HUES48 (cell line): Measurements from ENCODE around the gene DPP9.

Source experiments
- H3K27ac ChIP-seq: one replicate; pipeline ENCODE4 v1.7.0; 2013; ENCODE audit warnings: low read depth, low read length, inconsistent platforms
- H3K27me3 ChIP-seq: 2 replicates; pipeline ENCODE4 v1.6.1; 2013; ENCODE audit warnings: mild to moderate bottlenecking, low read length; ENCODE audit not compliant: control insufficient read depth, insufficient read depth
- H3K36me3 ChIP-seq: 2 replicates; pipeline ENCODE4 v1.6.1; 2013; ENCODE audit warnings: low read length; ENCODE audit not compliant: control insufficient read depth, insufficient read depth
- H3K4me1 ChIP-seq: 2 replicates; pipeline ENCODE4 v1.6.1; 2013; ENCODE audit warnings: mild to moderate bottlenecking, low read length; ENCODE audit not compliant: control insufficient read depth, insufficient read depth
- H3K4me3 ChIP-seq: 2 replicates; pipeline ENCODE4 v1.5.1; 2013; ENCODE audit warnings: mild to moderate bottlenecking, low read depth, low read length
- H3K9ac ChIP-seq: 2 replicates; pipeline ENCODE4 v1.6.1; 2013; ENCODE audit warnings: mild to moderate bottlenecking, low read depth, low read length, moderate library complexity
- H3K9me3 ChIP-seq: 2 replicates; pipeline ENCODE4 v1.6.1; 2013; ENCODE audit warnings: low read length; ENCODE audit not compliant: control insufficient read depth, insufficient read depth

Gene DPP9

DNA sequence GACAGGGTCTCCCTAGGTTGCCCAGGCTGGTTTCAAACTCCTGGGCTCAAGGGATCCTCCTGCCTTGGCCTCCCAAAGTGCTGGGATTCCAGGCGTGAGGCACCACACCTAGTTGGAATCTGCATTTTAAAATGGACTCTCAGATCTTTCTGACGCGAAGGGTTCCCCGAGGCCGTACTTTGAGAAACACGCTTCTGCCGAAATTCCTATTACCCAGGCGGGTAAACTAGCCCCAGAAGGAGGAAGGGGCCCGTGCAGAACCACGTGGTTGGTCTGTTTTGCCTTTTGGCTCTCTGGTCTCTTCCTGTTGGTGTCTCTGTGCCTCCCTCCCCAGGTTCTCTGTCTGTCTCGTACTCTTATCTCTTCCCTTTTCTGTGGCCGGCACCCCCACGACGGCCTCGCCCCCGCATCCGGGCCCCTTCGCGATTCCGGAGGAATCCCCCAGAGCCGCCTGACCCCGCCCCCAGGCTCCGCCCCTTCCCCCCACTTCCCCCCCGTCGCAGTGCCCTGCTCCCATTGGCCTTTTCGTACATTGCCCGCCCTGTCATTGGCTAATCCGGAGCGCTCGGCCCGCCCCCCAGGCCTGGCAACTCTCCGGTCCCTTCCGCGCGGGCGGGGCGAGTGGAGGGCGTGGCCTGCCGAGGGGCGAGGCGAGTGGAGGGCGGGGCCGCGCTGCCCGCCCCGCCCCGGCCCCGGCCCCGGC lies 84.7 kb downstream of the DPP9 start, which contains the start of gene TNFAIP8L1:
Gene TNFAIP8L1 (plus strand): TSS at position 689 of the 703 bp plus-strand sequence. CDS start 12,354 bp downstream, outside the sequence.
- H3K9ac ChIP-seq = peak within 1 kb of the TSS; percentile 4; the same call in 1 of the 2 replicates
- peak within 1 kb of the TSS; percentile 69 for H3K27ac ChIP-seq
- H3K4me1 ChIP-seq = 0 out of 2 replicates have a peak, but pooled peaks cover 2% of the 10 kb centered on the region
- no peaks in the 10 kb centered on the region for H3K36me3 ChIP-seq
- H3K27me3 ChIP-seq = peaks cover 13% of the 10 kb centered on the region
- no peaks in the 10 kb centered on the region for H3K9me3 ChIP-seq
- H3K4me3 ChIP-seq = peak within 1 kb of the TSS; percentile 75

DNA sequence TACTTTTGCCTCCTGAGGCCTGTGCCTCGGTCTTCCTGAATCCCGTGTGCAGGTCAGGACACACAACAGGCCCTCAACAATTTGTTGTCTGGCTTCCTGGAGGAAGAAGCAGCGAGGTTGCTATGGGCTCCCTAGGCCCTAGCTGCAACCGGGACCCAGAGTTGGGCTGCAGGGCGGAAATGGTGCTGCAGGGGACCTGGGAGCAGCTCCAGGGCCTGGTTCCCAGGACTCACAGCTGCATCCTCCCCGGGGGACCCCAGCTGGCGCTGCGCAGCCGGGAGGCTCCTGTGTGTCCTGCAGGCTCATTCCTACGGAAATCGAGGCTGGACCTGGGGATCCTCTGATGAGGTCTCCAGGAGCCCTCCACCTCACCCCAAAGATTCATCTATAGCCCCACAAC lies 85.3 kb downstream of the DPP9 start:
- Histone ChIP-seq H3K36me3 (no peaks in the 10 kb centered on the region), H3K27me3 (peaks cover 13% of the 10 kb centered on the region), H3K27ac (no peak overlapping the region), H3K4me3 (no peak overlapping the region), H3K9me3 (no peaks in the 10 kb centered on the region), H3K9ac (no peak overlapping the region), H3K4me1 (0 out of 2 replicates have a peak, but pooled peaks cover 2% of the 10 kb centered on the region)

DNA sequence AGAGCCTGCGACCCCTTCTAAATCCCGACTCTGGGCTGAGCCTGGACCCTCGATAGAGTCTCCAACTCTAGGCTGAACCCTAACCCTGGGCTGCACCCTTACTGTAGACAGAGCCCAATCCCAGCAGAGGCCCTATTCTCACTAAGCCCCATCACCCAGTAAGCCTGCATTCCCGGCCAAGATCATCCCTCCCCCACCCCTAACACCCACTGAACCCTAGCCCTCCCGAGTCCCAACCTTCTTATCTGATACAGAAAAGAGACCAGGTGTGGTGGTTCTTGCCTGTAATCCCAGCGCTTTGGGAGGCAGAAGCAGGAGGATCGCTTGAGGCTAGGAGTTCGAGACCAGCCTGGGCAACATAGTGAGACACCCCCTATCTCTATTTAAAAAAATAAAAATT lies 86.9 kb downstream of the DPP9 start:
- peaks cover 13% of the 10 kb centered on the region for H3K27me3 ChIP-seq
- H3K9ac ChIP-seq = no peak overlapping the region
- no peaks in the 10 kb centered on the region for H3K9me3 ChIP-seq
- no peak overlapping the region for H3K27ac ChIP-seq
- H3K4me1 ChIP-seq = 0 out of 2 replicates have a peak, but pooled peaks cover 2% of the 10 kb centered on the region
- H3K36me3 ChIP-seq = no peaks in the 10 kb centered on the region
- peak overlapping the region; percentile 54 for H3K4me3 ChIP-seq

DNA sequence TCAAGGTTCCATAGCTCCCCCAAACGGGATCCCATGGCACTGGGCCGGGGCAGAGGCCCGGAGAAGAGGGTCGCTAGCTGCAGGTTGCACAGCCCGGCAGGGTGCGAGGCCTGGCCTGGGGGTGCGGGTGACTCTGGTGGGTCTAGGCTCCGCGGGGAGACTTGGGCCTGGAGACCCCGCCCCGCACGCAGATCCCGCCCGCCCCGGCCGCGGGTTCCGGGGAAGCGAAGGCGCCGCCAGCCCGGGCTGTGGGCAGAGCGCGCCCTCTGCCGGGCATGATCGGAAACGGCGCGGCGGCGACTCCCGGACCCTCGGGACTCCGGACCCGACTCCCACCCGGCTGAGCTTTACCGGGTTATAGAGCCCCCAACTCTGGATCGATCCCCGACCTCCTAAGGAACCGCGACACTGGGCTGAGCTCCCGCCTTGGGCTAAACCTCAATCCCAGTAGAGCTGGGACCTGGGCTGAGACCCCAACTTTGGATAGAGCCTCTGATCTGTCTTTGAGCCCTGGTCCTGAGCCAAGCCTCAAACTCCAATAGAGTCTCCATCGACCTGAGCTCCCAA lies 87.4 kb downstream of the DPP9 start:
- no peak overlapping the region for H3K9ac ChIP-seq

DNA sequence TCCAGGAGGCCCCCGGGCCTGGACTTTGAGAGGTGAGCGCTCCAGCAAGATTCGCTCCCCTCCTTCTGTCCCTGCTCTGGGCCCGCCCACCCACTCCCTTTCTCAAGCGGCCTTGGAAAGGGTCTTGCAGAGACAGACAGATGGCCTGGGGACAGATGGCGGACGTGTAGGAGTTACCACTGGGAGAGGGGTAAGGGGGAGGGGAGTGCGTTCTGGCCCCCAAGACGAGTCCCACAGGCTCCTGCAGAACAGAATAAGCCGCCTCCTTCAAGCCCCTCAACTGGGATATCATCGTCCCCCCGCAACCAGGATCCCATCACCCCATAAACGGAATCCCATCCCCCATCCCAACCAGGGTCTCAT lies 87.9 kb downstream of the DPP9 start:
- no peak overlapping the region for H3K9ac ChIP-seq
- no peak overlapping the region for H3K27ac ChIP-seq
- 0 out of 2 replicates have a peak, but pooled peaks cover 2% of the 10 kb centered on the region for H3K4me1 ChIP-seq
- peaks cover 13% of the 10 kb centered on the region for H3K27me3 ChIP-seq
- no peaks in the 10 kb centered on the region for H3K36me3 ChIP-seq
- H3K4me3 ChIP-seq = peak overlapping the region; percentile 75
- H3K9me3 ChIP-seq = no peaks in the 10 kb centered on the region

More for the DNA sequence above, 87.4 kb downstream of the DPP9 start:
- Histone ChIP-seq H3K4me1 (0 out of 2 replicates have a peak, but pooled peaks cover 2% of the 10 kb centered on the region), H3K9me3 (no peaks in the 10 kb centered on the region), H3K4me3 (peak overlapping the region; percentile 75), H3K27me3 (peaks cover 13% of the 10 kb centered on the region), H3K36me3 (no peaks in the 10 kb centered on the region), H3K27ac (no peak overlapping the region)

DNA sequence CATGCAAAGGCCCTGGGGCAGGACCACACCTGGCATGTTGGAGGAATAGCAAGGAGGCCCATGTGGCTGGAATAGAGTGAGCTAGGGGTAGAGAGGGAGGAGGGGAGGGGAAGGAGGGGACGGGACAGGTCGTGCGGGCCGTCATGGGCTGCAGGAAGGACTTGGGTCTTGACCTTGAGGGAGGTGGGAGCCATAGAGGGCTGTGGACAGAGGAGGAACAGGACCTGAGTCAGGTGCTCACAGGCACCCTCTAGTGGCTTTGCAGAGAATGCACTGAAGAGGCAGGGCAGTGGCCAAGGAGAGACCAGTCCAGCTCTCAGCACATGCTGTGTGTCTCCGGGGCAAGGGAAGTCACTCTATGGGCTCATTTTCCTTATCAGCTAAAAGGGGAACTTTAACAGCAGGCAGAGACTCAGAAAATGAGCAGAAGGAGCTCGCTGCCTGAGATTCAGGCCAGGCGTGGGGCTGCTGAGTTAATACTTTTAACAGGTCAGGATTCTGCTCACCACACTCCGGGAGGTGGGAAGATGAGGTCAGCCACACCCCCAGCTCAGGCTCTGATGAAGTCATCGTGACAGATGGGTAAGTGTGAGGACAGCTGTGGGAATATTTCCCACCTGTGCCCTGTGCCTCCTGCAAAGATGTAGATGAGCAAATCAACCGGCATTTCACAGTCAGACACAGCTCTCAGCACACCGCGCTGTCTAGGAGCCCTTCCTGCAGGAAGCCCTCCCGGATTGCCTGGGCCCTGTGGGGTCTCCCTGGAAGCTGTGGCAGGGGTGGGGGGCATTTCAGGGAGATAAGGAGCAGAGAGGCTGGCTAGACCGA lies 90.3 kb downstream of the DPP9 start:
- H3K9ac ChIP-seq = no peak overlapping the region
- H3K27me3 ChIP-seq = peaks cover 13% of the 10 kb centered on the region
- no peaks in the 10 kb centered on the region for H3K36me3 ChIP-seq
- H3K9me3 ChIP-seq = no peaks in the 10 kb centered on the region
- no peak overlapping the region for H3K27ac ChIP-seq
- no peak overlapping the region for H3K4me3 ChIP-seq
- no peaks in the 10 kb centered on the region for H3K4me1 ChIP-seq
